NCI-H446 treated with DMSO at 0.1 percent for 48 hours (cell line): ENCODE data around the gene NPB.

Source experiments
- DNase-seq: peaks from one replicate; lab custom pipeline; 2025; lab: John Stamatoyannopoulos, UW

Gene NPB

GRCh38 chr17:81902023-81902652 is at the start of gene NPB:
TSS of gene NPB (plus strand) at chr17:81902238. CDS start at chr17:81902278, 40 bp downstream.
- no peak for DNase-seq

GRCh38 chr17:81854974-81855774 is 46.9 kb upstream of the NPB start:
- no peak for DNase-seq

GRCh38 chr17:81858170-81858966 is 43.7 kb upstream of the NPB start:
- no peak for DNase-seq

- no peak for DNase-seq
Observed at GRCh38 chr17:81858967-81859905, 42.8 kb upstream of the NPB start.

GRCh38 chr17:81859906-81860755 is 41.9 kb upstream of the NPB start, which contains the start of gene P4HB:
TSS of gene P4HB (minus strand) at chr17:81860535. CDS start at chr17:81860471, 64 bp downstream.
- DNase-seq: no peak

GRCh38 chr17:81860756-81861568 is 41.1 kb upstream of the NPB start:
- DNase-seq: peak; percentile 100

GRCh38 chr17:81863123-81863675 is 38.8 kb upstream of the NPB start:
- no peak for DNase-seq

GRCh38 chr17:81863833-81864768 is 37.9 kb upstream of the NPB start:
- DNase-seq: no peak

GRCh38 chr17:81865358-81865732 is 36.7 kb upstream of the NPB start:
- DNase-seq: no peak

- no peak for DNase-seq
Observed at GRCh38 chr17:81865733-81866439, 36.2 kb upstream of the NPB start.

- DNase-seq: no peak
Observed at GRCh38 chr17:81866440-81867169, 35.4 kb upstream of the NPB start.

GRCh38 chr17:81867170-81867990 is 34.7 kb upstream of the NPB start:
- no peak for DNase-seq

- no peak for DNase-seq
Observed at GRCh38 chr17:81867991-81868673, 33.9 kb upstream of the NPB start.

GRCh38 chr17:81868674-81869220 is 33.3 kb upstream of the NPB start:
- DNase-seq: no peak
